Right lung (tissue), 10 donors: ENCODE results near the gene IFNA13. TPM values are rescaled to one million over a fixed set of nuclear protein-coding genes. Genes with fewer than 3 reads are reported as not detected.
A peak's percentile ranks its signal among the peaks of the same experiment; 100 is the strongest.
"Not testable (repeated sequence)": the region's sequence is repeated elsewhere in the genome, so short reads cannot be mapped to it uniquely, and the experiment has no call there.

ENCODE experiments used
- DNase-seq, 2 donors: peaks; one replicate each; pipeline ENCODE4 v3.0.0-alpha.2; 2013
- long read RNA-seq, 8 donors: transcript quantifications; one replicate each; lab custom pipeline, GENCODE V29; 2026
- polyA plus RNA-seq, 5 donors: library from polyadenylated mRNA; unstranded; fragments of 120-200 nt; gene quantifications; one replicate each; pipeline versions ENCODE4 v1.2.1 to v1.2.3, GENCODE V29; 2013; ENCODE audit warnings: inconsistent platforms in 1 of 5, low replicate concordance in 1 of 5; ENCODE audit not compliant: insufficient read length in 5 of 5, insufficient read depth in 1 of 5

Gene IFNA13
- polyA plus RNA-seq = under 1 TPM in 2 of 5 donors, not detected in 3; 0.13 to 0.28 TPM
- long read RNA-seq, donor 1 = 0 reads
- long read RNA-seq, donor 2 = 0 reads
- long read RNA-seq, donor 3 = 0 reads
- long read RNA-seq, donor 4 = 0 reads
- long read RNA-seq, donor 5 = 0 reads
- long read RNA-seq, donor 6 = 0 reads
- long read RNA-seq, donor 7 = 0 reads
- long read RNA-seq, donor 8 = 0 reads

DNA sequence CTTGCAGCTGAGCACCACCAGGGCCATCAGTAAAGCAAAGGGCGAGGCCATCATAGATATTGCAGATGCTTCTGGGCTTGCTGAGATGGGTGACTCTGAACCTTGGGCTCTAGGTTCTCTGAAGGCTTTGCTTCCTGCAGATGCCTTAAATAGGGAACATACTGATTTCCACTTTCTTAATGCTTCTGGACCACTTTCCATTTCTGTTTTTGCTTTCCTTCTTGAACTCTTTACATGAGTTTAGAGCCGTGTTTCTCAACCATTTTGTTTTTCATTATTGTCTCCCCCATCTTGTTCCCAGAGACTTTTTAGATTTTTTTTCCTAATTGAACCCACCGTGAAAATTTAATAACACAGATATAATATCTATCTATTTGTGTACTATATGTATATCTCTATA lies at the start of gene IFNA13:
Gene IFNA13 (minus strand): TSS at position 101 of the 400 bp plus-strand sequence. CDS start 47 bp downstream, at position 54.
- no peak for DNase-seq

GRCh38 chr9:21415493-21416267 lies 47.8 kb upstream of the IFNA13 start:
- DNase-seq = no peak

DNA sequence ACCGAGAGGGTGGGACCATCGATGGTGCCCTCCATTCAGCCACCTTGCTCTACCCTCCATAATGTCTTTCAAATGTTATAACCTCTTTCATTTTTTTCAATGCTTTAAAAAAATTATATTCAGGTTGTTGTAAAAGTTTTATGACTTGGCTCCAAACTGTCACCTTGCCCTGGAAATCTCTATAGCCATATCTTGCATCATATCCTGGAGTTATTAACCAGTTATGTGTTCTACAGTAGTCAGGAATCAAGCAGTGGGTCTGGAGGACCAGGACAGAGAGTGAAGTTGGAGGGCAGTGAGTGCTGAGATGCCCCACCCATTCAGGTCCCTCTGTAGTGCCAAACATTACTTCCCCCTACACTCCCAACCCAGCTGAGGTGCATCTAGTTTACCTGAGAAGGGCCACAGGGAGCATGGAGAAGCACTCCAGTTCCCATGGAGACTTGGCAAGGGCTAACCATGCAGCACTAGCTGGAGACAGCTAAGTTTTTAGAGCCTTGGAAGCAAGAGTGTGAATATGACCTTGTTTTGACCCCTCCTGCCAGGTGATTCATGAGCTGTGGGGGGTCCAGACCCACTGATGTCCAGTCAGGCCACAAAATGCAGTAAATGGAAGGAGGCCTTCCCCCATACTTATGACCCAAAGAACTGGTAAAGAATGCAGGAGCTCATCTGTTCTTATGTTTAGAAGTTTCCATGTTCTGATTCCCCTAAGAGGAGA lies 46.5 kb upstream of the IFNA13 start:
- DNase-seq = no peak

DNA sequence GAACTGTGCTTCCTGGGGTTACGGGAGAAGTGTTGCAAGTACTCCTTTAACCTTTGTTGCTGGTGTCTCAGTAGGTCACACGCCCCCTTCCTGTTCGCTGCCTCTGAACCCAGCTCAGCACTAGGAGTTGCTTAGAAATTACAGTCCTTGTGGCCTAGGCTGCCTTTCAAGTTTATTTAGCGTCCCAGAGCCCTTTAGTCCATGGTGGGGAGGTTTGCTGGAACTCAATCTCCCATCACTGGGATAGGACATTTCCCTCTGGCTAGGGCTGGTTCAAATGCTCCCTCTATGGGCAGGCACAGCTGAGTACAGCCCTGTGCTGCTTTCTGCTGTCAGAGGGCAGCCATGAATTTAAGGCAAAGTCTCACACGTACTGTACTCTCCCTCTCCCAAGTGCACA lies 45.8 kb upstream of the IFNA13 start:
- no peak for DNase-seq

GRCh38 chr9:21413151-21413550 lies 45.3 kb upstream of the IFNA13 start:
- no peak for DNase-seq

DNA sequence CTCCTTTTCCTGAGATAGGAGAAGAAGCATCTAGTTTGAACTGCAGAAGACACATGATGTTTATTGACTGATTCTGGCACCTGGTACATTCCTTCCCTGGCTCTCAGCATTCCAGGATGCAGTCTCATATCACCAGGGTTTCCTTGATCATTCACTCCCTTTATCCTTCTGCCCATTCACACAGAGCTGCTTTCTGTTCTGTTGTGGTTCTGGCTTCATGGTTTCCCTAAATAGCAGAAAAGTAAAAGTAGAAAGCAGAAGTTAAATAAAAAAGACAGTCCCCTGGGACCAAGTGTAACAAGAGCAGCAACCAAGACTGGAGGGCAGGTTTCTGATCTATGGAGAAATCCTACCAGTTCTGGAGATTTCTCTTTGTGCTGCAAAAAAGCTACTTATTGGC lies 44.2 kb upstream of the IFNA13 start:
- no peak for DNase-seq

DNA sequence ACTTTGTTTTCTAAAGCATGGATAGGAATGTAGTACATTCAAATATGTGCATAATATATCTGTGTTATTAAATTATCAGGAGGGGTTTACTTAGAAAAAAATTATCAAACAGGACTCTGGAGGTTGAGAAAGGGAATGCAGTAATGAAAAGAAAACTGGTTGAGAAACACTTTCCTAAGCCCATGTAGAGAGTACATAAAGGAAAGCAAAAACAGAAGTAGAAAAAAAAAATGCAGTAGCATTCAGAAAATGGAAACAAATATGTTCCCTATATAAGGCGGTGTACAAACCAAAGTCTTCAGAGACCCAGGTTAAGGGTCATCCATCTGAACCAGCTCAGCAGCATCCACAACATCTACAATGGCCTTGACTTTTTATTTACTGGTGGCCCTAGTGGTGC lies 41.0 kb upstream of the IFNA13 start, which contains the start of gene IFNA8:
Gene IFNA8 (plus strand): TSS at position 301 of the 400 bp plus-strand sequence. CDS start 60 bp downstream, at position 361.
- DNase-seq = no peak

GRCh38 chr9:21404146-21404545 lies 36.3 kb upstream of the IFNA13 start:
- no peak for DNase-seq

DNA sequence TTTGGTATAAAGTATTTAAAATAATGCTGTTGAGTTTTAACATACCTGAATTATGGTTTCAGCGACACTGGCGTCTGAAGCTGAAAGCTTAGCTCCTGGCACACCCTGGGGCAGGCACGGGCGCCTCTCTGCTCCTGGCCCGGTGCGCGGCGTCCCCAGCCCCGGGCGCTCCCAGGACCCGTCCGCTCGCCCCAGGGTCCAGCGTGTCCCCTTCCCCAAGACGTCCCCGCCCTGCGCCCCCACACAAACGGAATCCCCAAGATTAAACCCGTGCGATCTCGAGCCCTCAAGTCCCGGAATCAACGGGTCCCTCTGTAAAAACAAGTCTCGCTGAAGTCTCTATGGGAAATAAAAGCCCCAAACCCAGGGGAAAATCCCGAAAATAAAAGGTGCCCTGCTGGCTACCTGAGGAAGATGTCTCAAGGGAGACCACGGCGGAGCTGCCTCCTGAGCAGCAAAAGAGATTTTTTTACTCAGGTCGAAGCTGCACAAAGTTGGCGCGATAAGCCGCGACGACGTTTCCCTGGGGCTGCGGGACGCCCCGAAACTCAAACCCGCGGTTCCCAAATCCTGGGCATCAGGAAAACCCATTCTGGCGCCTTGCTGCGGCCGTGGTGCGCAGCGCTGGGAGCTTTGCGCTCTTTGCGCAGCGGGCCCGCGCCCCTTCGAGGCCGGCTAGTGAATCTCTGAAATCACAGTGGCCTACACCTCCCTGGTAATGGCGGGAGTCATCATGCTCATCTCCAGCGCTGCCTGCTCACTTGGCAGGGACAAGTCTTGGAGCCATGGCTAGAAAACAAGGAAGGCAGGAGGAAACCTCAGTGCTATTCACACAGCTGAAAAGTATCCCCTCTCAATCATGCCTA lies 34.8 kb upstream of the IFNA13 start:
- peak in 1 of 2 donors; percentile 8 for DNase-seq

DNA sequence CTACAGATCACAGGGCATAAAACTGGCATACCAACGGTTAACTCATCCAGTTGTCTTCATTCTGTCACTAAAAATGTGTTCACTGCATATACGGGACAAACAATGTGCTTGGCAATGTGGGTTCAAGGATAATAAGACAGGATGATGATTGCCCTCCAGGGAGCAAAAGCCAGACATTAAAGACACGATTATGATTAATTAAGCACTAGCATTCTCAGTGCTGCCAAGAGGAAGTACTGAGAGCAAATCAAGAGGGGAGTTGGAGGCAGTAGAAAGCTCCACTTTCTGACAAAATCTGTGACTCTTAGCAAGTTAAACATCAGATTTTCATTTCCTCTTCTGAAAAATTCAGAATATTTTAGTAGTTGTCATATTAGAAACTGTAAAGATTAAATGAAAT lies 32.1 kb upstream of the IFNA13 start:
- no peak for DNase-seq

DNA sequence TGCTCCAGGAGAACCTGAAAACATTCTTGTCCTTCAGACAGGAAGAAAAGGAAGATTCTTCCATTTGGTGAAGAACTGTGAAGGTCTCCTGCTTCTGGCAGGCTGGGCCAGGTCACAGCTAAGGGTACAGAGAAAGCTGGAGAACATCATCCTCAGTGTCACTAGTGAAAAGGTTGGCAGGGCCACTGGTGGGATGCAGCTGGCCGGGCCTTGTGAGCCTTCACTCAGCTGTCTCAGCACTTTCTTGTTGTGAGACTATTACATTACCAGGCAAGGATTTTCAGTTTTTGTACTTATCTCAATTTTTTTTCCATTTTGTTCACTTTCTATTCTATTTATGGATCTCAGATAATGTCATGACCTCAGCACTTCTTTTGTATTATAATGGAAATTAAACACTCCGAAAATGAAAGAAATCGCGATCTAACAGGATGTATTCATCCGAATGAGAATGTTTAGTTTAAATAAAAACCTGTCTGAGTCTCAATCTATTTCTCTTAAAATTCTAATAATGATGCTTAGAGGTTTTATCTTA lies 31.2 kb upstream of the IFNA13 start:
- no peak for DNase-seq

DNA sequence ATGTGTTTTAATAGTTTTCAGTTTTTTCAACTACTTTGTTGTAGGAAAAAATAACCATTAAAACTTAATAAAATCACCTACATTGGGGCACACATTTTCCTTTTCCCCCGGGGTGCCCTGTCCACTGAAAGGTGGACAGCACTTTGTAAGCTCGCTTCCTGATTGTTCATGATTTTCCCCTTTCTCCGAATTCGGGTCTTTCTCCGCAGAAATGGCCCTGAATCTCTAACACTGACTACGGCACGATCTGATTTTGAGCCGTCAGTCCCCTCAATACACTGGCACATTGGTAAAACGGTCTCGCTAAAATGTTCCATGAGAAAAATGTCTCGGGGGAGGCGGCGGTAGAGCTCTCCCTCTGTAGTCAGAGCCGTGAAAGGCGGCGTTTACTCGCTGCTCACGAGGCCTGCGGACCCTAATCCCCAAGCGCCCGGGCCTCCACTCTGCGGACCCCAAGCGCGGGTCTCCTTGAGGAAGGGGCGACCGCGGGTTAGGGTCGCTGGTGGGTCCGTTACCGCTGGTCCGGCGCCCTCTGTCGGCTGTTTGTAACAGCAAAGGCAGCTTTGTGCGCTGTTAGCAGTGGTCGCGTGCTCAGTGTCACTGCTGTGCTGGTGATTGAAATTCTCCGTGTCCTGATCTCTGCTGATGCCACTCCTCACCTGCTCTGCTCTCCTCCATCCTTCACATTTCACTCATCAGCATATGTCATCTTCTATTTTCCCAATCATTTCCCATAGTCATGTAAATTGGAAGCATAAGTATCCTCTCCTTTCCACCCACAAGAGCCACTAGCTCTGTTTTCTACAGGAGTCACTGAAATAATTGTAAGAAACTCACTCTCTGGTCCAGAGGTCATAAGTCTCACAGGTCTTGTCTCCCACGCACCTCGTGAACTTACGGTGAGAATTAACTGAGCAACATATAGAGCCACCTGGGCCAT lies 28.2 kb upstream of the IFNA13 start:
- peak; percentile 26 to 28 for DNase-seq

DNA sequence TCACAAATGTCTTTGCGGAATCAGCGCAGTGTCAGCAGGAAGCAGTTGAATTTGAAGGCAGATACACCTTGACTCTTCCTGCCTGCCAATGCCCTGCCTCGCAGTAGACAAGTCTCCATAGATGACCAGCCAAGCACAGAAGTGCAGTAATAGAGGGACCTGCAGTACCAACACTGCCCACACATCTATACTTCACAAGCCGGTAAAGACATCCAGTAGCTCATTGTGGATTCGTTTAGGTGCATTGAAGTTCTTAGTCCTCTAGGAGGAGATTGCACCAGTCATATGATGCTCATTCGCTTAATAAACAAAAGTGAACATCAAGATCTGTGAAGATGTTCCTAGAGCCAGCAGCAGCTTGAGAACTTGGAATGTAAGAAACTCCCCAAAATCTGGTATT lies 24.4 kb upstream of the IFNA13 start:
- DNase-seq = no peak

GRCh38 chr9:21385131-21385670 lies 17.3 kb upstream of the IFNA13 start, which contains the start of gene IFNA2:
TSS of gene IFNA2 (minus strand) at chr9:21385398. CDS start at chr9:21385329, 69 bp downstream.
- DNase-seq = no peak

DNA sequence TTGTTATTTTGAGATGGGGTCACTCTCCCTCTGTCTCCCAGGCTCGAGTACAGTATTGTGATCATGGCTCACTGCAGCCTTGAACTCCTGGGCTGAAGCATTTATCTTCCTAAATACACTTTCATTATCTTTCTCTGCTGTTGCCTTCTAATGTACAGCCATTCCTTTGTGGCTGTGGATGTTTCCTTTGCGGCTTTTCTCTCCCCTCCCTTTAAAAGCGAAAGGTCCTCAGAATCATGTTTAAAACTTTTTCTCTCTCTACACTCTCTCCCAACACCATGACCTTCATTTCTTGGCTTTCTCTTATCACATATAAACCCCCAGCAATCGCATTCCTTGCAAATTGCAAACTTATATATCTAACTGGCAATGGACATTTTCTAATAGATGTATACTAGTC lies 15.8 kb upstream of the IFNA13 start:
- no peak for DNase-seq

GRCh38 chr9:21381448-21382339 lies 13.8 kb upstream of the IFNA13 start:
- no peak for DNase-seq

DNA sequence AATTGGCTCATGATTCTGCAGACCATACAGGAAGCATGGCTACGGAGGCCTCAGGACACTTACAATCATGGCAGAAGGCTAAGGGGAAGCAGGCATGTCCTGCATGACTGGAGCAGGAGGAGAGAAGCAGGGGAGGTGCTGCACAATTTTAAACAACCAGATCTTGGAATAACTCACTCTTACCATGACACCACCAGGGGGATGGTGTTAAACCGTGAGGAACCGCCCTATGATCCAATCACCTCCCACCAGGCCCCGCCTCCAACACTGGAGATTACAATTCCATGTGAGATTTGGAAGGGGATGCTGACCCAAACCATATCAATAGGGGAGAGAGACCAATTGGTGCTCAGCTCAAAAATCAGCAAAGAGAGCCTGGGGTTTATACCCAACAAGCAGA lies 3.6 kb upstream of the IFNA13 start:
- not testable (repeated sequence) for DNase-seq

- DNase-seq = not testable (repeated sequence)
These were observed 688 bp downstream of the IFNA13 start for GRCh38 chr9:21367169-21367568.

DNA sequence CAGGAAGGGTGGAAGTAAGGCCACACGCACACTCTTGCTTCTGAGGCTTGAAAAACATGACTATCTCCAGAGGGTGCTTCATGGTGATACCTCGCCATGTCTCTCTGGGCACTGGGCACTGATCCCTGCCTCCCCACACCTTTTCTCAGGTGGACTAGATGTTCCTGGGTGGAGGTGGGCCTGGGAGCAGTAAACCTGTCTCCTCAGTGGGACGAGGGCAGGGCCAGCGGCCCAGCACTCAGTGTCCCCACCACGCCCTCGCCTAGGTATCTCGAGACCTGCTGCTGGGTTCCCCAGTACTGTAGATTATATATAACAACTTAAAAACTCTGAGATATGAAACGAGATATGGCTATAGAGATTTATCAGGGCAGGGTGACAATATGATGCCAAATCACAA lies 5.6 kb downstream of the IFNA13 start:
- DNase-seq = no peak
